Measurements from ENCODE around the gene TMEM181.
A peak's percentile ranks its signal among the peaks of the same experiment; 100 is the strongest.

Gene TMEM181

GRCh38 chr6:158565122-158565429 lies 5.2 kb downstream of the TMEM181 start:
- no peak for DNase-seq

- DNase-seq, result no peak
These were observed 5.7 kb downstream of the TMEM181 start for GRCh38 chr6:158565482-158566040.

GRCh38 chr6:158566207-158566818 lies 6.4 kb downstream of the TMEM181 start:
- DNase-seq, result no peak

- DNase-seq, result no peak
These were observed 7.3 kb downstream of the TMEM181 start for GRCh38 chr6:158567152-158567551.

- peak in 1 of 5 experiments; percentile 71 for DNase-seq
These were observed 8.0 kb downstream of the TMEM181 start for GRCh38 chr6:158567871-158568401.

GRCh38 chr6:158568549-158568948 lies 8.7 kb downstream of the TMEM181 start:
- no peak for DNase-seq

GRCh38 chr6:158569036-158569435 lies 9.1 kb downstream of the TMEM181 start:
- no peak for DNase-seq

- DNase-seq, result no peak
These were observed 10.7 kb downstream of the TMEM181 start for GRCh38 chr6:158570681-158570962.

GRCh38 chr6:158571826-158572652 lies 12.1 kb downstream of the TMEM181 start:
- DNase-seq, result peak in 1 of 5 experiments; percentile 35

GRCh38 chr6:158572653-158573541 lies 13.0 kb downstream of the TMEM181 start:
- DNase-seq, result no peak

GRCh38 chr6:158573542-158573931 lies 13.6 kb downstream of the TMEM181 start:
- DNase-seq, result no peak

GRCh38 chr6:158574800-158575199 lies 14.9 kb downstream of the TMEM181 start:
- no peak for DNase-seq

GRCh38 chr6:158575550-158575949 lies 15.7 kb downstream of the TMEM181 start:
- no peak for DNase-seq

- DNase-seq, result no peak
These were observed 24.4 kb downstream of the TMEM181 start for GRCh38 chr6:158584236-158584651.

GRCh38 chr6:158586652-158587051 lies 26.8 kb downstream of the TMEM181 start:
- no peak for DNase-seq

- no peak for DNase-seq
These were observed 29.5 kb downstream of the TMEM181 start for GRCh38 chr6:158589366-158589765.

GRCh38 chr6:158591134-158591809 lies 31.4 kb downstream of the TMEM181 start:
- no peak for DNase-seq

GRCh38 chr6:158591810-158592209 lies 31.9 kb downstream of the TMEM181 start:
- no peak for DNase-seq

- no peak for DNase-seq
These were observed 33.8 kb downstream of the TMEM181 start for GRCh38 chr6:158593670-158594069.

- DNase-seq, result peak in 1 of 5 experiments; percentile 39
These were observed 35.3 kb downstream of the TMEM181 start for GRCh38 chr6:158595223-158595622.

- DNase-seq, result no peak
These were observed 37.0 kb downstream of the TMEM181 start for GRCh38 chr6:158596861-158597260.

GRCh38 chr6:158597565-158597964 lies 37.7 kb downstream of the TMEM181 start:
- no peak for DNase-seq

Measured in T-helper 2 cell (primary cell).